ENCODE measurements around the gene KRT38. TPM values are rescaled to one million over a fixed set of nuclear protein-coding genes. Genes with fewer than 3 reads are reported as not detected.

The KRT38 gene
- total and polyA plus RNA-seq, 2 of the 8 experiments (the other 6 are each of a cell fraction or from before 2014, with no cell fraction given) = not detected

DNA sequence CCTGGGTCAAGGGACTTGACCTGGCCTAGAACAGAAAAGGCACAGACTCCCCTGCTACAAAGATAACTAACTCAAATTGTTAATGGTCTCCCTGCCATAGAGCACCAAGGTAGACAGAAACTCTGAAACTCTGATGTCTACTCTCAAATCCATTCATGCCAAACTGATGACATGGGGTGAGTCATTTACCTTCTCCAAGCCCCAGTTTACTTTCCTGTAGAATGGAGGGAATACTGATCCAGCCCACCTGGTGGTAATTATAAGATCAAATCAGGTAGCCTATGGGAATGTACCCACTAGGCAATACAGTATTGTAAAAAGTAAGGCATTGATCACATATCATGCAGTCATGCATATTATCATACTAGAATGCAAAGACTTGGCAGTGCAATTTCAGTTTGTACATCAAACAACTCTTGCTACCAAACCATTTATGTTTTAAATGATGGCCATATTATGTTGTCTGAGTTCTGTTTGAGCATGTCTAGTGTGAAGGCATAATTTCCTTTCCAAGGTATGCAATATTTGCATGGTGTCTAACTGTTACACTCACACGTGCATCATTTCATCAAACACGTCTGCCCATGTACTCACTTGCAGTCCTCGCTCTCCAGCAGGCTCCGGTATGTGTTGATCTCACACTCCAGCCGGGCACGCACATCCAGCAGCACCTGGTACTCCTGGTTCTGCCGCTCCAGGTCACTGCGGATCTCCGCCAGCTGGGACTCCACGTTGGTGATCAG lies 46.4 kb downstream of the KRT38 start:
- Histone ChIP-seq H3K27me3 (replicated peaks in 1 of 4; ENCODE audit: control insufficient read depth in 3 of 4, extremely low read depth in 1 of 4, insufficient read depth in 3 of 4, low read length in 3 of 4) (no peaks in the 10 kb centered on the region), H2BK120ac (replicated peaks; ENCODE audit: low read depth, low read length) (no peak overlapping the region), H2BK15ac (ENCODE audit: low read length) (no peak overlapping the region), H4K8ac (ENCODE audit: extremely low read depth, insufficient read depth, low read length) (no peak overlapping the region), H3K4me1 (replicated peaks in 1 of 4; ENCODE audit: control insufficient read depth in 3 of 4, insufficient read depth in 4 of 4, low read length in 3 of 4) (no peaks in the 10 kb centered on the region), H3K14ac (ENCODE audit: insufficient read length) (no peak overlapping the region), H2BK12ac (ENCODE audit: low read depth, low read length) (no peak overlapping the region), H2BK5ac (ENCODE audit: low read depth, low read length) (no peak overlapping the region), H3K4me2 (ENCODE audit: insufficient read depth in 1 of 2, low read depth in 2 of 2, low read length in 2 of 2) (no peak overlapping the region), H3K36me3 (ENCODE audit: control insufficient read depth in 2 of 4, insufficient read depth in 4 of 4, low read length in 3 of 4) (no peaks in the 10 kb centered on the region), H3K4me3 (ENCODE audit: extremely low read depth in 1 of 4, insufficient read depth in 2 of 4, low read depth in 3 of 4, low read length in 4 of 4) (no peak overlapping the region), H3K23me2 (ENCODE audit: low read depth, low read length) (no peaks in the 10 kb centered on the region), H4K91ac (replicated peaks; ENCODE audit: insufficient read length, low read length) (no peak overlapping the region), H3K27ac (ENCODE audit: low read depth, low read length) (no peak overlapping the region), H2AFZ (ENCODE audit: low read length) (no peak overlapping the region), H3K79me2 (ENCODE audit: control insufficient read depth in 1 of 2, insufficient read depth in 2 of 2, low read length in 2 of 2) (no peaks in the 10 kb centered on the region), H2AK5ac (ENCODE audit: low read depth, low read length) (no peak overlapping the region), H3K23ac (ENCODE audit: insufficient read length) (no peak overlapping the region), H3K18ac (ENCODE audit: extremely low read depth, low read length) (no peak overlapping the region), H4K5ac (ENCODE audit: insufficient read length, low read depth, low read length) (no peak overlapping the region), H3K4ac (replicated peaks; ENCODE audit: insufficient read length, low read depth, low read length) (no peak overlapping the region), H2BK20ac (ENCODE audit: low read length) (no peak overlapping the region), H4K20me1 (replicated peaks in 1 of 2; ENCODE audit: control insufficient read depth in 1 of 2, insufficient read depth in 2 of 2, low read length in 2 of 2) (no peaks in the 10 kb centered on the region), H3K79me1 (ENCODE audit: low read depth, low read length) (no peaks in the 10 kb centered on the region), H3K56ac (replicated peaks; ENCODE audit: insufficient read length, low read depth, low read length) (no peak overlapping the region), H3K9me3 (ENCODE audit: insufficient read depth in 2 of 2, low read depth in 1 of 2, low read length in 1 of 2) (no peaks in the 10 kb centered on the region), H3K9ac (replicated peaks in 1 of 4; ENCODE audit: extremely low read depth in 1 of 4, low read depth in 3 of 4, low read length in 3 of 4) (no peak overlapping the region)
- ChIA-PET CTCF (ENCODE audit: partially characterized antibody) (no interaction called here), POLR2A (ENCODE audit: partially characterized antibody) (no interaction called here)
- no peak for TF ChIP-seq KDM1A (IDR thresholded peaks at IDR 0.05; ENCODE audit: borderline replicate concordance, low read length)
- TF ChIP-seq, protein P1, sequence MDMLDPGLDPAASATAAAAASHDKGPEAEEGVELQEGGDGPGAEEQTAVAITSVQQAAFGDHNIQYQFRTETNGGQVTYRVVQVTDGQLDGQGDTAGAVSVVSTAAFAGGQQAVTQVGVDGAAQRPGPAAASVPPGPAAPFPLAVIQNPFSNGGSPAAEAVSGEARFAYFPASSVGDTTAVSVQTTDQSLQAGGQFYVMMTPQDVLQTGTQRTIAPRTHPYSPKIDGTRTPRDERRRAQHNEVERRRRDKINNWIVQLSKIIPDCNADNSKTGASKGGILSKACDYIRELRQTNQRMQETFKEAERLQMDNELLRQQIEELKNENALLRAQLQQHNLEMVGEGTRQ (IDR thresholded peaks at IDR 0.05; ENCODE audit: low read length) = no peak
- TF ChIP-seq CEBPB (IDR thresholded peaks at IDR 0.05; ENCODE audit: low read depth, low read length) = no peak
- no peak for TF ChIP-seq RAD21 (IDR thresholded peaks at IDR 0.05 in 1 of 2, conservative IDR thresholded peaks at IDR 0.05 in 1 of 2; ENCODE audit: low read depth in 2 of 2, low read length in 2 of 2)
- no peak for TF ChIP-seq CREB1 (IDR thresholded peaks at IDR 0.05)
- no peak for TF ChIP-seq CHD2 (IDR thresholded peaks at IDR 0.05; ENCODE audit: low read length)
- DNase-seq (ENCODE audit: low read depth in 1 of 2, low spot score in 2 of 2) = no peak
- WGBS, 2 experiments (ENCODE audit: extremely low coverage in 1 of 2, insufficient coverage in 1 of 2, insufficient read length in 1 of 2, insufficient replicate concordance in 2 of 2, low coverage in 1 of 2, low lambda C conversion rate in 2 of 2, missing lambda C conversion rate in 1 of 2) = 96% methylated on average over 10 of the region's 10 CpGs; no CpG with 5 or more reads in 1 of the 2 experiments
- FAIRE-seq = no peak

Measured in H1 (cell line).